HCT116 (cell line): Measurements from ENCODE around the gene L3HYPDH.

Experiments used
- EZH2 ChIP-seq: fragments of 200-600 bp; sonication (generic); IDR thresholded peaks from 2 replicates; pipeline ENCODE4 v1.6.1; 2017; ENCODE audit warnings: antibody characterized with exemption, mixed run types
- POLR2A ChIP-seq: IDR thresholded peaks from 2 replicates; pipeline ENCODE4 v1.7.0; 2011; ENCODE audit warnings: borderline replicate concordance; ENCODE audit not compliant: insufficient read depth, insufficient read length; ENCODE audit errors: extremely low read depth
- RAD21 ChIP-seq: IDR thresholded peaks from 2 replicates; pipeline ENCODE4 v1.6.1; 2012; ENCODE audit warnings: low read depth, mild to moderate bottlenecking
- SIN3A ChIP-seq: IDR thresholded peaks from 2 replicates; pipeline ENCODE4 v1.6.1; 2012; ENCODE audit warnings: low read depth
- SP1 ChIP-seq: IDR thresholded peaks from 2 replicates; pipeline ENCODE4 v1.6.1; 2012; ENCODE audit warnings: low read depth
- TCF7L2 ChIP-seq: IDR thresholded peaks from 2 replicates; pipeline ENCODE4 v1.7.0; 2011; ENCODE audit warnings: borderline replicate concordance, inconsistent platforms; ENCODE audit not compliant: insufficient read depth, insufficient read length; ENCODE audit errors: extremely low read depth
- TF ChIP-seq, protein P1 (sequence below), 3 experiments: fragments of 200-600 bp in 1 of 3; sonication (generic) in 1 of 3; IDR thresholded peaks in 2 of 3; conservative IDR thresholded peaks in 1 of 3; 2 replicates each; pipeline ENCODE4 v1.5.1; 2012 to 2017; ENCODE audit warnings: low read depth in 2 of 3, low read length in 2 of 3, antibody characterized with exemption in 1 of 3, borderline replicate concordance in 1 of 3, control low read depth in 1 of 3, mild to moderate bottlenecking in 1 of 3, mixed read lengths in 1 of 3, mixed run types in 1 of 3, moderate library complexity in 1 of 3; ENCODE audit not compliant: insufficient read depth in 1 of 3
- TF ChIP-seq, protein P2 (sequence below): IDR thresholded peaks from 2 replicates; pipeline ENCODE4 v1.6.1; 2012

DNA sequence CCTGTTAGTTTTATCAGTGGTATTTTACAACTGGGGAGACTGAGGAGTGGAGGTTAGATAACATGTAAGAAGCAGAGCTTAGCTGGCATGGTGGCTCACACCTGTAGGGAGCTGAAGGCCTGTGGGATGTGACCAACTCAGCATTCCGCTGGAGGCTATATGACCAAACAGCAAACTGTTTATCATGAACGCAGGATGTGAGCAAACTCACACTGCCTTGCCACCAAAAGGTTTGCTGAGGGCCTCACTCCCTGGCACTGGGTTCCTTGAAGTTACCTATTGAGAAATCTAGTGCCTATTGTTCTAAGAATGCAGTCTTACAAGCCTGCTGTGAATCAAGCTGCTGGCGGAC lies 23.5 kb upstream of the L3HYPDH start:
- TF ChIP-seq, protein P1, sequence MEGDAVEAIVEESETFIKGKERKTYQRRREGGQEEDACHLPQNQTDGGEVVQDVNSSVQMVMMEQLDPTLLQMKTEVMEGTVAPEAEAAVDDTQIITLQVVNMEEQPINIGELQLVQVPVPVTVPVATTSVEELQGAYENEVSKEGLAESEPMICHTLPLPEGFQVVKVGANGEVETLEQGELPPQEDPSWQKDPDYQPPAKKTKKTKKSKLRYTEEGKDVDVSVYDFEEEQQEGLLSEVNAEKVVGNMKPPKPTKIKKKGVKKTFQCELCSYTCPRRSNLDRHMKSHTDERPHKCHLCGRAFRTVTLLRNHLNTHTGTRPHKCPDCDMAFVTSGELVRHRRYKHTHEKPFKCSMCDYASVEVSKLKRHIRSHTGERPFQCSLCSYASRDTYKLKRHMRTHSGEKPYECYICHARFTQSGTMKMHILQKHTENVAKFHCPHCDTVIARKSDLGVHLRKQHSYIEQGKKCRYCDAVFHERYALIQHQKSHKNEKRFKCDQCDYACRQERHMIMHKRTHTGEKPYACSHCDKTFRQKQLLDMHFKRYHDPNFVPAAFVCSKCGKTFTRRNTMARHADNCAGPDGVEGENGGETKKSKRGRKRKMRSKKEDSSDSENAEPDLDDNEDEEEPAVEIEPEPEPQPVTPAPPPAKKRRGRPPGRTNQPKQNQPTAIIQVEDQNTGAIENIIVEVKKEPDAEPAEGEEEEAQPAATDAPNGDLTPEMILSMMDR (IDR thresholded peaks at IDR 0.05 in 2 of 3, conservative IDR thresholded peaks at IDR 0.05 in 1 of 3; ENCODE audit: borderline replicate concordance in 1 of 3, insufficient read depth in 1 of 3, low read depth in 2 of 3, low read length in 2 of 3) = no peak
- no peak for TF ChIP-seq EZH2
- no peak for TF ChIP-seq SIN3A
- TF ChIP-seq RAD21 = no peak
- TF ChIP-seq TCF7L2 = no peak
- TF ChIP-seq SP1 = no peak
- TF ChIP-seq, protein P2, sequence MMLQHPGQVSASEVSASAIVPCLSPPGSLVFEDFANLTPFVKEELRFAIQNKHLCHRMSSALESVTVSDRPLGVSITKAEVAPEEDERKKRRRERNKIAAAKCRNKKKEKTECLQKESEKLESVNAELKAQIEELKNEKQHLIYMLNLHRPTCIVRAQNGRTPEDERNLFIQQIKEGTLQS = no peak
- TF ChIP-seq POLR2A = no peak
